GM19452 (cell line): ENCODE measurements around the gene ZBTB40.

Experiments
- ATAC-seq: cut with Tn5 transposase; IDR thresholded peaks from one replicate; pipeline ENCODE4 v1.9.1; 2021; ENCODE audit not compliant: unreplicated experiment

Gene ZBTB40

DNA sequence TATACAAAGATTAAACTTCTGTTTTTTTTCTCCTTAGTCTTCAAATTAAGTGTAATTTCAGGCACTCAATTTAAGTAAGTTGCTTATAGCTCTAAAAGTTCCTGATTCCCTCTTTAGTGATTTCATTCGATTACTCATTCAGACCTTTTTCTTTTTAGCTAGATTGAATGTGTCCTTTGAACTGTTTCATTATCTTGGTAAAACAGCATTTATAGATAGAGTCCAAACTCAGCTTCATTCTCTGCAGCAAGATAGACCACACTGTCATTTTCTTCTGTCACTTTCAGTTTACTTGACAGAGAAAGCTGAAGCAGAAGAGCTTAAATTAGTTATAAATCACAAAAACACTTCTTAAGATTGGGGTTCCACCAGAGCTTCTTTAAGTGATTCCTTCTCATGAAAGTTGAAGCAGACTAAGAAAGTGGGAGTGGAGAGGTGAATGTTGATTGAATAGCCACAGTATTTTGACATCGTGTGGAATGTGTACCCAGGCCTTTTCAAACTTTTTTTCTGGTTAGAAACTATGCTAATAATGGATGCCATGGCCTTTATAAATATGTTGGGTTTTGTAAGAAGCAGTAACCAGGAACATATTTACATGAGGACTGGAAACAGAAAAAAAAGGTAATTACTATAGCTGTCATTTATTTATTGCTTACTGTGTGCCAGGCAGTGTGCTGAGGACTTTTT is 52.2 kb downstream of the ZBTB40 start:
- no peak for ATAC-seq

DNA sequence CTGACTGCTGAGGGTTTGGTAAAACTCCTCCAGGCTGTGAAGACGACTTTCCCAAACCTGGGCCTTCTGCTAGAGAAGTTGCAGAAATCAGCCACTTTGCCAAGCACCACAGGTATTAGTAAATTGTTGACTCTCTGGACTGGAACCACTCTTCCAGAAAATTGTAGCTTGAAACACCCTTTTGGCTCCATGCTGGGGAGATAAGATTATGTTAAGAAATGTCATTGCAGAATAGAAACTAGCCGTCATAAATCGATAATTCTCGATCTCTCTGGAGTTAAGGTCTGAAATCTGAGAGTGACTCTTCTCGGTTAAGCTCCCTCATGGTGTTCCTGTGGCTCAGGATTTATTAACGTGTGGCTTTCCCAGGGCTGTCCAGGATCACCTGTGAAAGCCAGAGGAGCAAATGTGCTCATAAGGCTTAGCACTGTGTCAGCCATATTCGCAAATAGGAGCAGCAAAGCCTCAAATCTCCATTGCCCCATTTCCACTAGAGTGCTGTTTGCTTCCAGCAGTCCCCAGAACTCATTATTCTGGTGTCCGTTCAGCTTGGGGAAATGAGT is 54.6 kb downstream of the ZBTB40 start:
- no peak for ATAC-seq

DNA sequence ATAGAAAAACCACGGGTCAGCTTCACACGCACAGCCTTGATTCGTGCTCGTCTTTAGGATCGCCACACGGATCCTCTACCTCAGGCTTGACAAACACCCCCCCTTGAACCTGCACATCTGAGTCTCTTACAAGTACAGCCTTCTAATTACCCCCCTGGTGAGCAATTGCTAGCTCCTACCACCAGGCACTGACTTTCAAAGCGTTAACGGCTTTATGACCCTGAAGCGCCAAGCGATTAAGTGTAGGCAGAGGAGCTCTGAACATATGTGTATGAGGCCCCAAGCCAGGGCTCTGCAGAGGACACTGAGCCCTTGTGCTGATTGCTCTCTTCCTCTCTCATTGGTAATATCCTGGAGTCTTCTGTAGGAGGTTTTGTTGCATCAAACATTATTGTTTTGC is 55.9 kb downstream of the ZBTB40 start:
- no peak for ATAC-seq

DNA sequence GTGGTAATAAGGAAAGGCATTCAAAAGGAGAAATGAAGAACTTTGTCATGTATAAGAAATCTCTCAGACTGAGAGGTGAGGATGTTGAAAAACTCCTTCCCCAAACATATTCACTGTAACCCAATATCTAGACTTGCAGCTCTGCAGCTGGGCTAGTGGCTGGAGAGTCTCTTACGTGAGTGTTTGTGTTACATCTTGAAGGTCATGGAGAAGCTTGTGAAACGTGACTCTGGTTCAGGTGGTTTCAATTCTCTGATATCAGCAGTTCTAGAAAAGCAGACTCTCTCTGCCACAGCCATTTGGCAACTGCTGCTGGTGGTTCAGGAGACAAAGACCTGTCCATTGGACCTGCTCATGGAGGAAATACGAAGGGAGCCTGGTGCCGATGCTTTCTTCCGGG is 56.7 kb downstream of the ZBTB40 start:
- ATAC-seq, result no peak

DNA sequence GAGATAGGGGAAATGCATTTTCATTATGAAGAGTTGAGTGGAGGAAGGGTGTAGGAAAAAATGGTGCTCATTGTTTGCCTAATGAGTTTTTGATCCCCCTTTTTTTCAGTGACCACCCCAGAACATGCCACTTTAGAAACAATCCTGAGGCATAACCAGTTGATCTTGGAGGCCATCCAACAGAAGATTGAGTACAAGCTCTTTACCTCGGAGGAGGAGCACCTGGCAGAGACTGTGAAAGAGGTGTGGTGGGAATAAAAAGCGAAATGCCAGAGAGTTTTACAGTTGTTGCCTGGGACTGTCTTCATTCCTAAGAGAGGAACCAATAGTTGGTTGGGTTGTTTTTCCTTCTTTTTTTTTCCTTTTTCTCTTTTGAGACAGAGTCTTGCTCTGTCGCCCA is 57.3 kb downstream of the ZBTB40 start:
- no peak for ATAC-seq

DNA sequence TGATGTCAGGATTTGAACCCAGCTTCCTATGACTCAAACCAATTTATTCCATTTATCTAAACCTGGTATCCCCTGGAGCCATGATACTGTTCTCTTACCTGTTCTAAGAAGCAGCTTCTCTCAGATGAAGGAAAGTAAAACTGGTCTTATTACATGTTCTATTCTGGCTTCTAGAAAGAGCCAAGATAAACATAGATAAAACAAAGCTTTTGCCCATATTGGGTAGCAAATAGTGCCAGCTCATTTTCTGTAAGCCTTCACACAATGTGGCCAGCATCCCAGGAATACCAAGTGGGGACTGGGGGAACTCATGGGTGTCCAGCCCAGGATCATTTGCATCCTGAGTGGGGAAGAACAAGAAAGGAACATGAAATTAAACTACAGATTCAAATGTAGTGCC is 58.2 kb downstream of the ZBTB40 start:
- no peak for ATAC-seq

DNA sequence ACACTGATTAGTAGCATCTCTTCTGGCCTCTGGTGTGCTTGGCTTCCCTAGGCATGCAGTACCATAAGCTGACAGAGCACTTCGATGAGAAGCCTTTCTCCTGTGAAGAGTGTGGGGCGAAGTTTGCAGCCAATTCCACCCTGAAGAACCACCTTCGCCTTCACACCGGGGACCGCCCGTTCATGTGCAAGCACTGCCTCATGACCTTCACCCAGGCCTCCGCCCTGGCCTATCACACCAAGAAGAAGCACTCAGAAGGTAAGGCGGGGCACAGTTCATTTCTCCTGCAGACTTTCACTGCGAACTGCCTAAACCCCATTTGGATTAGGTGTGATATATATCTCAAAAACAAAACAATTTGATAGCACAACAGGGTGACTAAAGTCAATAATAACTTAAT is 61.2 kb downstream of the ZBTB40 start:
- no peak for ATAC-seq

DNA sequence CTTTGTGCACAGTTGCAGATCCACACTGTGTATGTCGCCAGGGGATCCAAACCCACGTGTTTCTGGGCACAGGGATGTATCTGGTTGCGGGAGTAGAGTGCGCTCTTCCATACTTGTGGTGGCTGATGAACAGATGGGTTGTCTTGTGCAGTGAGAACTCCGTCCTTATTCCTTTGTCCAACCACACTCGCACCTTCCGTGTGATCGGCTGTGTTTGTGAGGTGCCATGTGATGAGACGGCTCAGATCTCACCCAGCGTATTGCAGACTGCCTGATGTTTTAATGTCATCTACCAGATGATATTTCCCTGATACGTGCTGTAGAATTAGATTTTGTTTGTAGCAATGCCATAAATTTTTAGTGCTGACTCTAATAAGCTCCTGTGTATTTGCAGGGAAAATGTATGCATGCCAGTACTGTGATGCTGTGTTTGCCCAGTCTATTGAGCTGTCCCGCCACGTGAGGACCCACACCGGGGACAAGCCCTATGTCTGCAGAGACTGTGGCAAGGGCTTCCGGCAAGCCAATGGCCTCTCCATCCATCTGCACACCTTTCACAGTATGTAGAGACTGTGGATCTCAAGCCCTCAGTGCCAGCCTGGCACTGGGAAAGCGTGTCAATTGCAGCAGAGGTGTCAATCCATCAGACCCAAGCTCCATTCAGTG is 65.4 kb downstream of the ZBTB40 start:
- no peak for ATAC-seq

DNA sequence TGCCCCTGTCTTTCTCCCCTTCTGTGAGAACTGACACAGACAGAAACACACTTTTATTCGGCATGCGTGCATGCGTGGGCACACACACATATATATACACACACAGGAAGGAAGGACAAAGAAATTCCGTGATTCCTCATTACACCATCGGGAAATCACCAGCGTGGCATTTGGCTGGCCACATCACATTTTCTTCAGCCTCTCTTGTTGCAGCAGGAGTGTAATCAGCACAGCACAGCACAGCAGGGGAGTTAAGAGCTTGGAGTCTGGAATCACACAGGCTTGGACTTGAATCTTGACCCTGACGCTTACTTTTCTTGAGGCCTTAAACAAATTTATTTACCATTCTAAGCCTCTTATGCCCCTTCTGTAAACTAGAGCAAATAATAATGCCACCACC is 66.3 kb downstream of the ZBTB40 start:
- ATAC-seq, result no peak

DNA sequence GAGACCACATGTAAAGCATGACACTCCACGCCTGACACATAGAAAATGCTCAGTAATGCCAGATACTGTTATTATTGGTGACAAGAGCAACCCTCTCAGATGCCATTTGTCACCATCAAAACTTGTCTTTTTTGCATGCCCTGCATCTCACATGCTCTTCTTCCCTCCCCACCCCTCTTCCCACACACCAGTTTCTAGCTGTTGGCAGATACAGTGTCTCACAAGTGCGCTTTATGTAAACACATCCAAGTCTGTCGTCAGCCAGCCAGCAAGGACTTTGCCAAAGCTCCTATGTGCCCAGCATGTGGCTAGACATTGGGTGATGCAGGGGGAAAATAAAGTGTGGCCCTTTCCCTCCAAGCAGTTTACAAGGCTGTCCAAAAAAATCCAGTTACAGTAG is 66.7 kb downstream of the ZBTB40 start:
- no peak for ATAC-seq

DNA sequence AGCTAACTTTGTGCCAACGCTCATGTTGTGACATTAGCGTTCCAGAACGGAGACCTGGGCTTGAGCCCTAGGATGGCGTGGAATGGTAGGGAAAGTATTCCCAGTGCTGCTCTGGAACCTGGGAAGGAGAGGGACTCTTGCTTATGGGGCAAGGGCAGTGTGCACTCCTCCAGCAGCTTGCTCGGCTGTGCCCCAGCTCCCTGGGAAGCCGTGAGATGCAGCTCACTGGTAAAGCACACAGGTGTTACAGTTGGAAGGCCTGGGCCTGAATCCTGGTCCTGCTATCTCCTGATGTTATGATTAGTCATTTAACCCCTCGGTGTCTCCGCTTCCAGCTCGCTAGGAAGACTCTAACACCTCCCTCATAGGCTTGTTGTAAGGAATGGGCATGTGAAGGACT is 69.2 kb downstream of the ZBTB40 start:
- no peak for ATAC-seq

DNA sequence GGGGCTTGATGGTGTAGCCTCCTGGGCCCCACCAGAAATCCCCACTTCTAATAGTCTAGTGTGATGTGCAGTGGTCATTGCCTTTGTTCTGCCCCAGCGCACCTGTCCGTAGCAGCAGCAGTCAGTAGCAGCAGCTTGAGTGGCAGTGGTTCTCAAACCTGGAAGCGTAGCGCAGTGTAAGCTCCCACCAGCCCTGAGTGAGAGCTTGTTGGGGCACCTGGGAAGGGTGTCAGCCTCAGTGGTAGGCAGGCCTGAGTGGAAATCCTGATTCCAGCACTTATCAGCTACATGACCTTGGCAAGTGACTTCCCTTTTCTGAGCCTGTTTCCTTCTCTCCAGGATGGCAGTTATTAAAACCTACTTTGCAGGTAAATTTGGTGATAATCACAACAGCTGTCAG is 70.0 kb downstream of the ZBTB40 start:
- ATAC-seq, result no peak

DNA sequence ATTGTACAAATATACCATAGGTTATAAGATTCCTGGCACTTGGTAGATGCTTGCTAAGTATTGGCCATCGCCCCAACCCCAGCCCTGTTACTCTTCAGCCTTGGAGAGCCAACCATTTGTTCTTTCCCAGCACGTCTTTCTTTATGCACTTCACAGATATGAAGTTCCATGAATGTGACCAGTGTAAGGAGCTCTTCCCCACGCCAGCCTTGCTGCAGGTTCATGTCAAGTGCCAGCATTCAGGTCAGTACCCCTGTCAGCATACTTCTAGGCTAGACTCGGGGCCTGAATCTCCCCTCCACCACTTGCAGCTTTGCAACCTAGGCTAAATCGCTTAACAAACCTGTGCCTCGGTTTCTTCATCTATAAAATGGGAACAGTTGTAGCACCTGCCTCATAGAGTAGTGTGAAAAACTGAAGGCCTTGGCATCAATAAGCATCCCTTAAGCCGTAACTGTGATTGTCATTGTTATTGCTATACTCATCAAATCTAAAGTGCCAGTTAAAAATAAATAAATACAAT is 70.6 kb downstream of the ZBTB40 start:
- no peak for ATAC-seq

DNA sequence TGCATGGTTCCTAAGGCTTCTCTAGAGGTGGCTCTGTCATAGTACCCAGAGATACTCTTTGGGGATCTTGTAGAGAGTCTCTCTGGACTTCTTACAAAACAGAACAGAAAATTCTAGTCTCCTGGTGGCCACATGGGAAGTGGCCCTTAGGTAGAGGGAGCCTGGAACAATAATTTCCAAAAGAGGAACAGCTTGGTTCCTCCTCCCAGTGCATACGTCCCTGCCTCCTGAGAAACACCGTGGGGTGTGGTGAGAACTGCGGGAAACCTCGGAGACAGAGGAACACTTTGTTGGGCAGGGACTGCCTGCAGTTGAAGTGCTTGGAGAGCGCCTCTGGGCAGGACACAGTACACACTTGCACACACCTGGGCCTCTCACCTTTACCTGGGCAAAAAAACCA is 72.8 kb downstream of the ZBTB40 start:
- no peak for ATAC-seq

DNA sequence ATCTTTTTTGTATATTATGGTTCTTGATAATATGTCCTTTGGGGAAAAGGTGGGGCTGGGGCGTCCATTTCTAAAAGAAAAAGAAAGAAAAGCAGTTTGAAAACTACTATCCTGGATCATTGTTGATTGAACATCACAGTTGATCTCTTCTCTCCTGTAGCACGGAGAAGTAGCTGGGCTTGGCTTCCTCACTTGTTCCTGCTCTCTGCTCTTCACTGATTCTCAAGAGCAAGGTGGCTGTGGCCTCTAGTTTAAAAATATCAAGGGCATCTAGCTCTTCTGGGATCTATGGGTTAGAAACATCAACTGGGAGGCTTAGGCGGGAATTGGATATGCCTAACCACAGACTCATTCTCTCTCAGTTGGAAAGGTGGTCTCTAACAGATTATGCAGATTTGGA is 73.6 kb downstream of the ZBTB40 start:
- ATAC-seq, result no peak

DNA sequence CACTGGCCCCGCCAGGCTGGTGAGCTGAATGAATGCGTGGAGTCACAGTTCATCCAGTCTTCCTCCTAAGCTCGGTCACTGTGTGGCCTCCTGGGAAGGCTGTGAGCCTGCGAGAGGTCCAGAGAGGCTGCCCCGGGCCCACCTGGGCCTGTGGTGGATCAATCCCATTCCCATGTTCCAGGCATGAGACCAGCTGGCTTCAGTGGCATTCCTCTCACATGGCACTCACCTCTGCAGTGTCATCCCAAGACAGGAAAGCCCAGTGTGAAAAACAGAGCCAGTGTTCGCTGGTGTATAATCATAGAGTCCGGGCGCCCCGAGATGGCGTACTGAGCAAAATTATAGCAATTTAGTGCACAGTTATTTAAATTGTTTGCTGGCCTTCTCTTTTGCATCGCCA is 74.0 kb downstream of the ZBTB40 start:
- ATAC-seq, result no peak

DNA sequence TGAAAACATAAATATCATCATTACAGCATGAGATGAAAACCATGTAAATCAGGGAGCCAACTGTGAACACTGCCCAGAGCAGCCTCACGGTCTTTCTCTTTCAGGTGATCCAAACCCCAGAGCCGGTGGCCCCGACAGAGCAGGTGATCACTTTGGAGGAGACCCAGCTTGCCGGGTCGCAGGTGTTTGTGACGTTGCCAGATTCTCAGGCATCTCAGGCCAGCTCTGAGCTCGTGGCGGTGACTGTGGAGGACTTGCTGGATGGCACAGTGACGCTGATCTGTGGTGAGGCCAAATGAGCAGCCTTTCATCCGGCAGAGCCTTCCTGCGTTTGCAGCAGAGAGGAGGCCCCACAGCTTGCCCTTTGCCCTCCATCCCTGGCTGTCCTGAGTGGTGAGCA is 74.4 kb downstream of the ZBTB40 start:
- no peak for ATAC-seq

DNA sequence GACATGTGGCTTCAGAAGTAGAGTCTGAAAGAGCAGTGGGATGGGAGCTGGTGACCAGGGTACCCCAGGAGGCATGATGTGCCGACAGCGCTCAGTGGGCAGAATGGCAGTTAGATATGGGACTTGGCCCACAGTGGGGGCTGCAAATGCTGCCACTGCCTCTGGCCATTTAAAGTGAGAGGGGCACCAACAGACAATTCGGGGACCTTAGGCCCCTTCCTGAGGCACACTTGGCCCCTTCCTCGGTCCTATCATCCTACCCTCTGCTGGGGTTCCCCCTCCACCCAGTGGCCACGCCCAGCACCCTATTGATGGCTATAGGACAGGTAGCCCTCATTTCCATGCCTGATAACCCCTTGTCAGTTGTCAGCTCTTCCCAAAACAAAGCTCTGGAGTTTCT is 75.0 kb downstream of the ZBTB40 start:
- no peak for ATAC-seq

DNA sequence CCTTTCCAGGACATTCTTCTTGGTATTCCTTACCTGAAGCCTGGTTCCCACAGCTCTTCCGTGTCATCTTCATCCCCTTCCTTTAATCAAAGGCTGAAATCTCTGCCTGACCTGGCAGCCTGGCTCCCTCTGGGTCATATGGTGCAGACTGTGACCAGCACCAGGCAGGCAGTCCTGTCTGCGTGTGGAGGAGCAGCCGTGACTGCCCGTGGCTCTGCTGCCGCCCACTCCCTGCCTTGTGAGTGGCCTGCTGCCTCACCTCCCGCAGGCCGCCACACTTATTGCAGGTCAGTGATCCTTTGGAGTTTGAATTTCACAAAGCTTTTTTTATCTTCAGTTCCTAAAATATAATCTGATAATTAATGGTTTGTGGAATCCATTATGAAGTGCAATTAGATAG is 75.5 kb downstream of the ZBTB40 start:
- no peak for ATAC-seq

DNA sequence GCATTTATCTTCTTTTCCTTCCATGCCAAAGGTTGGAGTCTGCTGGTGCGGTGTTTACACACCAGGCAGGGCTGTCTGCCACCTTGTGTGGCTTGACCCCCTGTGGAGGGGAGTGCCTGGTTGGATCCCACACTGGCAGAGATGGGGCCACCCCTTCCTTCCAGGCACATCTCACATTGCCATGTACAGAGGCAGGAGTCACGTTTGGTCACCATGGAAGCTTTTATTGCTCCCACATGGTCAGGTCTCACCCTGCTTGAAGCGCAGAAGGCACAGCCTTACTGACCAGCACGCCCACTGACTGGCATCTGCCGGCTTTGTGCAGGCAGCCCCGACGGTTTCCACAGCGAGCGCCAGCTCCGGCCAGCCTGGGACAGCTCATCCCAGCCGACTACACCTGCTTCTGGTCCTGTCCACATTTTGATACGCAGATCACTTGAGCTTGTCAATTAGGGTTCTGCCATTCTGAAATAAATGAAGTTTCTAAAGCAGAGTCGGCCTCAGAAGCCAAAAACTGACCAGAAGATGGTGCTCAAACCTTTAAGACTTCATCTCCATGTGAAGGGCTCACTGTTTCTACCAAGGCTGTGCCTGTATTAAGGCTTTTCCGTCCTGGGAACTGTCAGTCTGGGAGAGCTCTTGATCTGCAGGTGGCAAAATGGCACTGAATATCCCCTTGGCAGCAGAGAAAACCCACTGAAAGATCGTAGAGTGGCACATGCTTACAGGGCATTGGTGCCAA is 76.1 kb downstream of the ZBTB40 start:
- no peak for ATAC-seq

DNA sequence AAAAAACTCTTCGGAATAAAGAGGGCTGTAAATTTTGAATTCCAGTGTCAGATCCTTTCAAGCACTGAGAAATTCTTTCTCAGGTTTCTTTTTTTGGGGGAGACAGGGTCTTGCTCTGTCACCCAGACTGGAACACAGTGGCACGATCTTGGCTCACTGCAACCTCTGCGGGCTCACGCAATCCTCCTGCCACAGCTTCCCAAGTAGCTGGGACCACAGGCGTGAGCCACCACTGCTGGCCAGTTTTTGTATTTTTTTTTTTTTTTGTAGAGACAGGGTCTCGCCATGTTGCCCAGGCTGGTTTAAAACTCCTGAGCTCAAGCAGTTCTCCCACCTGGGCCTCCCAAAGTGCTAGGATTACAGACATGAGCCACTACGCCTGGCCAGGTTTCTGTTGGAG is 76.8 kb downstream of the ZBTB40 start:
- ATAC-seq, result no peak
